Prostate gland (tissue), 2 donors: Measurements from ENCODE around the gene RPUSD1.

Source experiments
- POLR2A ChIP-seq: fragments of 450-650 bp; IDR thresholded peaks from one replicate; pipeline ENCODE4 v1.6.1; 2016; ENCODE audit warnings: antibody characterized with exemption, mild to moderate bottlenecking
- POLR2AphosphoS5 ChIP-seq: sonication (generic); formaldehyde crosslinking; IDR thresholded peaks from one replicate; pipeline ENCODE4 v1.6.1; 2017; ENCODE audit warnings: antibody characterized with exemption
- TF ChIP-seq, protein P1 (sequence below), 4 experiments: fragments of 200-600 bp in 2 of 4; fragments of 450-650 bp in 2 of 4; sonication (generic) in 2 of 4; IDR thresholded peaks; 1 replicate in 3 of 4; 2 replicates in 1 of 4; pipeline ENCODE4 v1.5.1; 2016 to 2019; ENCODE audit warnings: antibody characterized with exemption in 4 of 4, mild to moderate bottlenecking in 2 of 4, moderate library complexity in 2 of 4

DNA sequence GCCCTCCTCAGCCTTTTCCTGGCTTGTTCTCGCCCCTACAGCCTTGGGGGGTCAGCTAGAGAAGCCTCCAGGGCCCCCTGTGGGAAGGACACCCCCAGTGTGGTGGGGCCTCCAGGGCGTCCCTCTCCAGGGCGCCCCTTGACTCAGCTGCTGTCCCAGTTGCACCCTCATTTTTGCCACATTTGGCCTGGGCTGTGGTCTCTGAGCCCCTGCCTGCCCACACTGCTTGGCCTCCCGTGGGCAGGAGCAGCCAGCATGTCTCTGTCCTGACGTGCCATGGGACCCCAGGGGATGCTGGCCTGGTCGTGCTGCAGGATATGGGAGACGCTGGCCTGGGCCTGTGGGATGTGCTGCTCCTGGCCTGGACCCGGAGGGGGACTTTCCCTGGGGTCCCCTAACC, 5.2 kb upstream of the RPUSD1 start:
- TF ChIP-seq, protein P1, sequence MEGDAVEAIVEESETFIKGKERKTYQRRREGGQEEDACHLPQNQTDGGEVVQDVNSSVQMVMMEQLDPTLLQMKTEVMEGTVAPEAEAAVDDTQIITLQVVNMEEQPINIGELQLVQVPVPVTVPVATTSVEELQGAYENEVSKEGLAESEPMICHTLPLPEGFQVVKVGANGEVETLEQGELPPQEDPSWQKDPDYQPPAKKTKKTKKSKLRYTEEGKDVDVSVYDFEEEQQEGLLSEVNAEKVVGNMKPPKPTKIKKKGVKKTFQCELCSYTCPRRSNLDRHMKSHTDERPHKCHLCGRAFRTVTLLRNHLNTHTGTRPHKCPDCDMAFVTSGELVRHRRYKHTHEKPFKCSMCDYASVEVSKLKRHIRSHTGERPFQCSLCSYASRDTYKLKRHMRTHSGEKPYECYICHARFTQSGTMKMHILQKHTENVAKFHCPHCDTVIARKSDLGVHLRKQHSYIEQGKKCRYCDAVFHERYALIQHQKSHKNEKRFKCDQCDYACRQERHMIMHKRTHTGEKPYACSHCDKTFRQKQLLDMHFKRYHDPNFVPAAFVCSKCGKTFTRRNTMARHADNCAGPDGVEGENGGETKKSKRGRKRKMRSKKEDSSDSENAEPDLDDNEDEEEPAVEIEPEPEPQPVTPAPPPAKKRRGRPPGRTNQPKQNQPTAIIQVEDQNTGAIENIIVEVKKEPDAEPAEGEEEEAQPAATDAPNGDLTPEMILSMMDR (IDR thresholded peaks at IDR 0.05), result no peak
- no peak for TF ChIP-seq POLR2AphosphoS5
- TF ChIP-seq POLR2A, result no peak
